ENCODE results near the gene TNNC1. TPM values are rescaled to one million over a fixed set of nuclear protein-coding genes. Genes with fewer than 3 reads are reported as not detected.

Gene TNNC1
- total and polyA plus RNA-seq, 10 donors, result 0.74 to 5.8 (median 1.9) TPM

DNA sequence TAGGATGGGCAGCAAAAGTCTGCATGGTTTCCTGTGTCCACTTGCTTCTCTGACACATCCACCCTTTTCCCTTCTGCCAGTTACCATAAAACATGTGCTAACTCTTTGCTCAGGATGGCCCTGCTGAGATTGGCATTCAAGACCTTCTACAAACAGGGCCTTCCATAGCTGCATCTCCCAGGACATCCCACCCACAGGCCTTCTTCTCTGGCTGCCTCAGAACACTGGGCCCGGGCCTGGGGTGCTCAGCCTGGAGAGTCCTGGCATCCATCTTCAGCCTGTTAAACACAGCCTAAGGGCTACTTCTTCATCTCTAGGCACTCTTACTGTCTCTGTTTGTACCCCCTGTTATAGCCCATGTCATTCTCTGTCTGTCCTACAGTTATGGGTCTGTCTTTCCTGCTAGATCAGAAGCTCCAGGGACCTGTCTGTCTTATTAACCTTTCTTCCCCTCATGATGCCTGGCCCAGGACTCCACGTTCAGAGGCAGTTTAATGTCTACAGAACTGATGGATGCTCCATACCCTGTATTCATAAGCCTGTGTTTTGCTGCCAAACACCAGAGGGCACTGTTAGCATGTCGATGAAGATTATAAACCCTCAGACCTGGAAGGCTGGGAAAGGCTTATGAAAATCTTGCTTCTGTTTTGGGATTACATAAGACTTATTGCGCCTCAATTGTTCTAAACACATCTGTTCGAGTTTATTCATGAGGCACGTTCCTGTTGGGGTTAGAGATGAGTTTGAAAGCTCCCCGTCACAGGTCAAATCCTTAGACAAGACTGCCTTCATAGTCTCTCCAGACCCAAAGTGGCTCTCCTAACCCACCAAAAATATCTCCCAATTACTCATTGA lies 25.5 kb downstream of the TNNC1 start:
- WGBS, 5 donors, result 18 to 30% (median 21%) methylated on average over 7 of the region's 7 CpGs
- intact Hi-C loops (cut with DNase I; ENCODE audit: low total_unique reads), result no loop called here

DNA sequence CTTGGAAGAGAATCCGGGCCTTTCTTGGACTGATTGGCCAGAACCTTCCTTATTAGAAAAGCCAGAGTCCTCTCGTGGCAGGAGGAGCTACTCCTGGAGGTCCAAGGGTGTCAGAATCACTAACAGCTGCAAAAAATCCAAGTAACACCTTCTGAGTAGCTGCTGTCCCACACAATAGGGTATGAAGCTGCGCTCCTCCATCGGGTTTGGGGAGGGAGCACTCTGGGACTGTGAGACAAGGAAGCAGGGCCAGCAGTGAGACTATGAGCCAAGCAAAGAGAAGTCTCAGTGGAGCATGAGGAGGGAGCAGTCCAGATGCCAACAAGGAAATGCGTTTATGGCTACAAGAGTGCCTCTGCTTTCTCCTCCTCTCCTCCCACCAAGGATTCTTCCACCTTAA lies 30.7 kb downstream of the TNNC1 start:
- Histone ChIP-seq H3K4me3 (no peak overlapping the region), H3K27ac (no peak overlapping the region), H3K9me3 (no peaks in the 10 kb centered on the region), H3K4me1 (no peaks in the 10 kb centered on the region), H3K27me3 (replicated peaks in 1 of 7) (no peaks in the 10 kb centered on the region), H3K36me3 (peaks cover 0 to 32% (median 0%) of the 10 kb centered on the region in 6 donors)
- TF ChIP-seq POLR2AphosphoS5 (IDR thresholded peaks at IDR 0.05) (no peak), POLR2A (IDR thresholded peaks at IDR 0.05) (no peak)
- TF ChIP-seq, protein P1, sequence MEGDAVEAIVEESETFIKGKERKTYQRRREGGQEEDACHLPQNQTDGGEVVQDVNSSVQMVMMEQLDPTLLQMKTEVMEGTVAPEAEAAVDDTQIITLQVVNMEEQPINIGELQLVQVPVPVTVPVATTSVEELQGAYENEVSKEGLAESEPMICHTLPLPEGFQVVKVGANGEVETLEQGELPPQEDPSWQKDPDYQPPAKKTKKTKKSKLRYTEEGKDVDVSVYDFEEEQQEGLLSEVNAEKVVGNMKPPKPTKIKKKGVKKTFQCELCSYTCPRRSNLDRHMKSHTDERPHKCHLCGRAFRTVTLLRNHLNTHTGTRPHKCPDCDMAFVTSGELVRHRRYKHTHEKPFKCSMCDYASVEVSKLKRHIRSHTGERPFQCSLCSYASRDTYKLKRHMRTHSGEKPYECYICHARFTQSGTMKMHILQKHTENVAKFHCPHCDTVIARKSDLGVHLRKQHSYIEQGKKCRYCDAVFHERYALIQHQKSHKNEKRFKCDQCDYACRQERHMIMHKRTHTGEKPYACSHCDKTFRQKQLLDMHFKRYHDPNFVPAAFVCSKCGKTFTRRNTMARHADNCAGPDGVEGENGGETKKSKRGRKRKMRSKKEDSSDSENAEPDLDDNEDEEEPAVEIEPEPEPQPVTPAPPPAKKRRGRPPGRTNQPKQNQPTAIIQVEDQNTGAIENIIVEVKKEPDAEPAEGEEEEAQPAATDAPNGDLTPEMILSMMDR (IDR thresholded peaks at IDR 0.05 in 8 of 11, conservative IDR thresholded peaks at IDR 0.05 in 3 of 11), result no peak
- WGBS, 5 donors, result 57 to 78% (median 74%) methylated on average over 4 to 5 of the region's 5 CpGs
- intact Hi-C loops (cut with DNase I; ENCODE audit: low total_unique reads), result no loop called here
- peak; percentile 29 for DNase-seq

More for the DNA sequence above, 25.5 kb downstream of the TNNC1 start:
- Histone ChIP-seq H3K4me3 (no peak overlapping the region), H3K27ac (peak overlapping the region in 1 of 8 donors; percentile 21), H3K4me1 (peaks cover 0 to 22% (median 10%) of the 10 kb centered on the region in 6 donors), H3K9me3 (no peaks in the 10 kb centered on the region), H3K27me3 (replicated peaks in 1 of 7) (no peaks in the 10 kb centered on the region), H3K36me3 (no peaks in the 10 kb centered on the region)
- peak; percentile 40 for DNase-seq
- TF ChIP-seq, protein P1 (IDR thresholded peaks at IDR 0.05 in 8 of 11, conservative IDR thresholded peaks at IDR 0.05 in 3 of 11), result peak; percentile 43 to 74 (median 64)
- TF ChIP-seq POLR2A (IDR thresholded peaks at IDR 0.05) (no peak), POLR2AphosphoS5 (IDR thresholded peaks at IDR 0.05) (no peak)

DNA sequence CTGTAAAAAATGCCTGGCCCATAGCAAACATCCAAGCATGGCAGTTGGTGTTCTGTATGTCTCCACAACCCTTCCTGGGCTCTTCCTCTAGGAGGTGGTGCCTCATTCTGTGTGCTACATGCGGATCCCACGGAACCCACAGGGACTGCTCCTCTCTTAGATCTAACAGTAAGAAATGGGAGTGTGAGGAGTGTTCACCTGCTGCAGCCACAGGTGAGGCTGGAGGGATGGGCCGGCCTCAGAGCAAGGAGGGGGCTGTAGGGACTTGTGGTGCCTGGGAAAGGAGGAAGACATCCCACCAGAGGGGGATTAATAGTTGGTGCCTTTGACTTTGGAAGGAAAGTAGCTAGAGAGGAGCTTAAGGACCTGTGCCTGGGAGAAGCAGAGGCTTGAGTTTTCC lies 31.2 kb downstream of the TNNC1 start:
- H3K9me3 ChIP-seq, result no peaks in the 10 kb centered on the region
- intact Hi-C loops (cut with DNase I; ENCODE audit: low total_unique reads), result no loop called here
- peak; percentile 24 for DNase-seq
- WGBS, 5 donors, result 88 to 96% (median 92%) methylated on average over 3 of the region's 3 CpGs
- H3K27ac ChIP-seq, result no peak overlapping the region
- H3K4me1 ChIP-seq, result no peaks in the 10 kb centered on the region
- no peaks in the 10 kb centered on the region for H3K27me3 ChIP-seq (replicated peaks in 1 of 7)
- peaks cover 0 to 32% (median 0%) of the 10 kb centered on the region in 6 donors for H3K36me3 ChIP-seq
- no peak overlapping the region for H3K4me3 ChIP-seq
- TF ChIP-seq, protein P1 (IDR thresholded peaks at IDR 0.05 in 8 of 11, conservative IDR thresholded peaks at IDR 0.05 in 3 of 11), result no peak
- TF ChIP-seq POLR2AphosphoS5 (IDR thresholded peaks at IDR 0.05) (no peak), POLR2A (IDR thresholded peaks at IDR 0.05) (no peak)

DNA sequence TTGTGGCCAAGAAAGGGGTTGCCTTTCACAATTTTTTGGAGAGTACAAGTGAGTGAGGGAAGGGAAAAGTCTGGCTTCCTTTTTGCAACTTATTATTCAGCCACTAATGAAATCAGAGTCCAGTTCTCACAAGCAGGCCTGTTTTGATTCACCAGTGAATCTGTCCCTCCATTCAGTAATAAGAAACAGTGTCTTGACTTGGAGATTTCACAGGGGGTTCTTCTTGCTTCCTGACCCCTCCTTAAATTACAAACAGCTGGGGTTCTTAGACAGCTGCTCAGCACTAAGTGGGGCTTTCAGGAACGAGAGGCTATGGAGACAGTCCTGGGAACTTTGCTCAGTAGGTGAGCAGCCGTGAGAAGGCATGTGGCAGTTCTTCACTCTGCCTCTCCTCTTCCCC lies 33.5 kb downstream of the TNNC1 start:
- DNase-seq, result no peak
- WGBS, 5 donors, result 89 to 96% (median 93%) methylated on average over 2 of the region's 2 CpGs; no CpG with 5 or more reads in 1 of the 5 donors
- intact Hi-C loops (cut with DNase I; ENCODE audit: low total_unique reads), result no loop called here

More for the DNA sequence above, 33.5 kb downstream of the TNNC1 start:
- H3K4me3 ChIP-seq, result no peak overlapping the region
- no peaks in the 10 kb centered on the region for H3K27me3 ChIP-seq (replicated peaks in 1 of 7)
- H3K4me1 ChIP-seq, result no peaks in the 10 kb centered on the region
- H3K36me3 ChIP-seq, result peaks cover 0 to 32% (median 0%) of the 10 kb centered on the region in 6 donors
- TF ChIP-seq POLR2A (IDR thresholded peaks at IDR 0.05) (no peak), POLR2AphosphoS5 (IDR thresholded peaks at IDR 0.05) (no peak)
- TF ChIP-seq, protein P1 (IDR thresholded peaks at IDR 0.05 in 8 of 11, conservative IDR thresholded peaks at IDR 0.05 in 3 of 11), result no peak
- no peaks in the 10 kb centered on the region for H3K9me3 ChIP-seq
- no peak overlapping the region for H3K27ac ChIP-seq

Measured in spleen (tissue), 11 donors.